GM23248 (cell line): Measurements from ENCODE around the gene SPPL2C. TPM values are rescaled to one million over a fixed set of nuclear protein-coding genes. Genes with fewer than 3 reads are reported as not detected.

ENCODE experiments used
- DNase-seq: peaks from one replicate; pipeline ENCODE4 v3.0.0-alpha.2; 2015
- H2AFZ ChIP-seq: fragments of 200-600 bp; sonication (generic); 2 replicates; pipeline ENCODE4 v1.6.1; 2016; ENCODE audit warnings: antibody characterized with exemption
- H3F3A ChIP-seq: fragments of 200-600 bp; sonication (generic); 2 replicates; pipeline ENCODE4 v1.6.1; 2016; ENCODE audit warnings: mild to moderate bottlenecking, antibody characterized with exemption, mixed run types; ENCODE audit not compliant: insufficient read depth
- H3K27ac ChIP-seq: fragments of 200-600 bp; sonication (generic); 2 replicates; pipeline ENCODE4 v1.5.1; 2016; ENCODE audit warnings: mild to moderate bottlenecking
- H3K27me3 ChIP-seq: fragments of 200-600 bp; sonication (generic); replicated peaks from 2 replicates; pipeline ENCODE4 v1.6.1; 2016; ENCODE audit warnings: mild to moderate bottlenecking; ENCODE audit not compliant: insufficient read depth
- H3K36me3 ChIP-seq: fragments of 200-600 bp; sonication (generic); 2 replicates; pipeline ENCODE4 v1.6.1; 2016; ENCODE audit warnings: low read depth, mild to moderate bottlenecking
- H3K4me1 ChIP-seq: fragments of 200-600 bp; sonication (generic); 2 replicates; pipeline ENCODE4 v1.6.1; 2016; ENCODE audit warnings: mild to moderate bottlenecking; ENCODE audit not compliant: insufficient read depth
- H3K4me2 ChIP-seq: fragments of 200-600 bp; sonication (generic); one replicate; pipeline ENCODE4 v1.6.1; 2016; ENCODE audit warnings: mild to moderate bottlenecking; ENCODE audit not compliant: unreplicated experiment
- H3K4me3 ChIP-seq: fragments of 200-600 bp; sonication (generic); 2 replicates; pipeline ENCODE4 v1.5.1; 2016; ENCODE audit warnings: mild to moderate bottlenecking
- H3K79me2 ChIP-seq: fragments of 200-600 bp; sonication (generic); 2 replicates; pipeline ENCODE4 v1.6.1; 2016; ENCODE audit warnings: mild to moderate bottlenecking; ENCODE audit not compliant: insufficient read depth
- H3K9ac ChIP-seq: fragments of 200-600 bp; sonication (generic); 2 replicates; pipeline ENCODE4 v1.6.1; 2016; ENCODE audit warnings: mild to moderate bottlenecking
- H3K9me2 ChIP-seq: fragments of 200-600 bp; sonication (generic); 2 replicates; pipeline ENCODE4 v1.6.1; 2016; ENCODE audit warnings: mixed run types, mild to moderate bottlenecking, moderate library complexity; ENCODE audit not compliant: insufficient read depth
- H3K9me3 ChIP-seq: fragments of 200-600 bp; sonication (generic); one replicate; pipeline ENCODE4 v1.6.1; 2017; ENCODE audit warnings: low read depth
- H4K20me1 ChIP-seq: fragments of 200-600 bp; sonication (generic); 2 replicates; pipeline ENCODE4 v1.6.0; 2016; ENCODE audit not compliant: insufficient read depth
- EZH2 ChIP-seq: fragments of 200-600 bp; sonication (generic); IDR thresholded peaks from 2 replicates; pipeline ENCODE4 v1.6.1; 2018; ENCODE audit warnings: antibody characterized with exemption, mild to moderate bottlenecking; ENCODE audit not compliant: insufficient read depth, poor library complexity, severe bottlenecking
- EZH2phosphoT487 ChIP-seq: fragments of 200-600 bp; sonication (generic); IDR thresholded peaks from 2 replicates; pipeline ENCODE4 v1.6.1; 2018; ENCODE audit warnings: antibody characterized with exemption, moderate library complexity, mild to moderate bottlenecking, low read depth; ENCODE audit not compliant: insufficient read depth
- WGBS, 2 experiments: methylation state at CpG; one replicate each; pipeline ENCODE4 v1.1.6; 2015 to 2017; ENCODE audit warnings: low lambda C conversion rate in 2 of 2, low coverage in 1 of 2; ENCODE audit errors: missing lambda C conversion rate in 2 of 2; 5-methylcytosine and 5-hydroxymethylcytosine counted together
- in situ Hi-C: fragments of 300-500 bp; cut with MboI; formaldehyde crosslinking; loops from 2 replicates; pipeline ENCODE4 v1.15.0; 2020
- polyA plus RNA-seq: library from polyadenylated mRNA; unstranded; fragments of >200 nt; fragmentation: Nextera tagmentation; extraction: Ambion mirVana; gene quantifications from 2 replicates; pipeline ENCODE4 v1.2.1, GENCODE V29; 2016
- total RNA-seq: library from RNA; depleted of rRNA; stranded (reverse); fragments of >200 nt; shearing (Covaris generic); gene quantifications from 2 replicates; pipeline ENCODE4 v1.2.3, GENCODE V29; 2014

The SPPL2C gene
- total and polyA plus RNA-seq, 2 experiments from 2014 or later, result not detected

DNA sequence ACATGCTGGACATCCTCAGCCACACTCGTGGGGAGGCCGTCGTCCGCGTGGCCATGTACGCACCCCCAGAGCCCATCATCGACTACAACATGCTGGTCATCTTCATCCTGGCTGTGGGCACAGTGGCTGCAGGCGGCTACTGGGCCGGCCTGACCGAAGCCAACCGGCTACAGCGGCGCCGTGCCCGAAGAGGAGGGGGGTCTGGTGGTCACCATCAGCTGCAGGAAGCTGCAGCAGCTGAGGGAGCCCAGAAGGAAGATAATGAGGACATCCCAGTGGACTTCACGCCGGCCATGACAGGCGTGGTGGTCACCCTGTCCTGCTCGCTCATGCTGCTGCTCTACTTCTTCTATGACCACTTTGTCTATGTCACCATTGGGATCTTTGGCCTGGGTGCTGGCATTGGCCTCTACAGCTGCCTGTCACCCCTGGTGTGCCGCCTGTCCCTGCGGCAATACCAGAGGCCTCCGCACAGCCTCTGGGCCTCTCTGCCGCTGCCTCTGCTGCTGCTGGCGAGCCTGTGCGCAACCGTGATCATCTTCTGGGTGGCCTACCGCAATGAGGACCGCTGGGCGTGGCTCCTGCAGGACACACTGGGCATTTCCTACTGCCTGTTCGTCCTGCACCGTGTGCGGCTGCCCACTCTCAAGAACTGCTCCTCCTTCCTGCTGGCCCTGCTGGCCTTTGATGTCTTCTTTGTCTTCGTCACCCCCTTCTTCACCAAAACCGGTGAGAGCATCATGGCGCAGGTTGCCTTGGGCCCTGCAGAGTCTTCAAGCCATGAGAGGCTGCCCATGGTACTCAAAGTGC, 900 bp downstream of the SPPL2C start:
- Histone ChIP-seq H3K9me3 (no peaks in the 10 kb centered on the region), H3F3A (no peaks in the 10 kb centered on the region), H3K36me3 (no peaks in the 10 kb centered on the region), H3K9ac (no peak overlapping the region), H4K20me1 (no peaks in the 10 kb centered on the region), H3K4me1 (no peaks in the 10 kb centered on the region), H2AFZ (no peak overlapping the region), H3K79me2 (no peaks in the 10 kb centered on the region), H3K27ac (no peak overlapping the region), H3K27me3 (0 out of 2 replicates have a peak, but pooled peaks cover 19% of the 10 kb centered on the region), H3K4me3 (no peak overlapping the region), H3K4me2 (no peak overlapping the region), H3K9me2 (no peaks in the 10 kb centered on the region)
- no peak for DNase-seq
- in situ Hi-C loops, result loop anchor here (25.0 kb wide), 1 partner anchor 417 kb away; no protein-coding TSS in a partner anchor
- TF ChIP-seq EZH2phosphoT487 (no peak), EZH2 (no peak)
- 78 to 83% methylated on average over 35 of the region's 35 CpGs for WGBS, 2 experiments

DNA sequence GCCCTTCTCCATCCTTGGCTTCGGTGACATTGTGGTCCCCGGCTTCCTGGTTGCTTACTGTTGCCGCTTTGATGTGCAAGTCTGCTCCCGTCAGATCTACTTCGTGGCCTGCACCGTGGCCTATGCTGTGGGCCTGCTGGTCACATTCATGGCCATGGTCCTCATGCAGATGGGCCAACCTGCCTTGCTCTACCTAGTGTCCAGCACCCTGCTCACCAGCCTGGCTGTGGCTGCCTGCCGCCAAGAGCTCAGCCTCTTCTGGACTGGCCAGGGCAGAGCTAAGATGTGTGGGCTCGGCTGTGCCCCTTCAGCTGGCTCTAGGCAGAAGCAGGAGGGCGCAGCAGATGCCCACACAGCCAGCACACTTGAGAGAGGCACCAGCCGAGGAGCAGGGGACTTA, 1.5 kb downstream of the SPPL2C start:
- no peaks in the 10 kb centered on the region for H3K9me2 ChIP-seq
- H3K36me3 ChIP-seq, result no peaks in the 10 kb centered on the region
- 53 to 60% methylated on average over 9 to 10 of the region's 10 CpGs for WGBS, 2 experiments
- in situ Hi-C loops, result loop anchor here (25.0 kb wide), 1 partner anchor 416 kb away; no protein-coding TSS in a partner anchor
- H3K27me3 ChIP-seq, result 0 out of 2 replicates have a peak, but pooled peaks cover 15% of the 10 kb centered on the region
- no peak overlapping the region for H3K4me3 ChIP-seq
- no peaks in the 10 kb centered on the region for H3F3A ChIP-seq
- no peak overlapping the region for H2AFZ ChIP-seq
- H3K9me3 ChIP-seq, result no peaks in the 10 kb centered on the region
- H4K20me1 ChIP-seq, result no peaks in the 10 kb centered on the region
- H3K79me2 ChIP-seq, result no peaks in the 10 kb centered on the region
- no peak overlapping the region for H3K4me2 ChIP-seq
- no peaks in the 10 kb centered on the region for H3K4me1 ChIP-seq
- TF ChIP-seq EZH2phosphoT487 (no peak), EZH2 (no peak)
- H3K9ac ChIP-seq, result no peak overlapping the region
- no peak overlapping the region for H3K27ac ChIP-seq
- no peak for DNase-seq

DNA sequence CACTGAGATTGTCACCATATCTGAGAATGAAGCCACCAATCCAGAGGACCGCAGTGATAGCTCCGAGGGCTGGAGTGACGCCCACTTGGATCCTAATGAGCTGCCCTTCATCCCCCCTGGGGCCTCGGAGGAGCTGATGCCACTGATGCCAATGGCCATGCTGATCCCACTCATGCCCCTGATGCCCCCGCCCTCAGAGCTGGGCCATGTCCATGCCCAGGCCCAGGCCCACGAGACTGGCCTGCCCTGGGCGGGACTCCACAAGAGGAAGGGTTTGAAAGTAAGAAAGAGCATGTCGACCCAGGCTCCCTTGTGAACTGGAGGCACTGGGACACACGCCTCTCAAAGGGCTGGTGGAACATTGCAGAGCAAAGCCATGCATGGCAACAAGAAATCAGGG, 2.0 kb downstream of the SPPL2C start:
- H3K4me2 ChIP-seq, result no peak overlapping the region
- in situ Hi-C loops, result loop anchor here (25.0 kb wide), 1 partner anchor 416 kb away; no protein-coding TSS in a partner anchor

DNA sequence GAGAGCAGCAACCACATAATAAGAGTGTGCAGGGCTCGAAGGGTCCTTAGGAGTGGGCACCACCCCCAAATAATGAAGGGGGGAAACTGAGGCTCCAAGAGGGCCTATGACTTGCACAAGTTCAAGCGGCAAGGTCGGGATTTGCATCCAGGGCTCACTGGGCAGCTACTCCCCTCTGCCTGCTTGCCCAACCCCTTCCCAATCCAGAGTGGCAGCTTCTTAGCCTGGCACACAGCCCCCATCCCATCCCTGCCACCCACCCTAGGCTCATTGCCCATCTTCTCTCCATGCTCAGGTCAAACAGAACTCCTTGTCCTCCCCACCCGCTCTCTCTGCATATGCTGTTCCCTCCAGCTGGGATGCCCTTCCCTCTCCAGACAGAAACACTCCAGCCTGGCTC, 2.4 kb downstream of the SPPL2C start:
- in situ Hi-C loops, result loop anchor here (25.0 kb wide), 1 partner anchor 415 kb away; no protein-coding TSS in a partner anchor
- 0 out of 2 replicates have a peak, but pooled peaks cover 8% of the 10 kb centered on the region for H3K27me3 ChIP-seq
- WGBS, 2 experiments, result 56 to 68% methylated on average over 4 of the region's 4 CpGs

More for the DNA sequence above, 2.0 kb downstream of the SPPL2C start:
- no peak overlapping the region for H3K9ac ChIP-seq
- TF ChIP-seq EZH2phosphoT487, result no peak
- no peak for TF ChIP-seq EZH2
- no peak overlapping the region for H3K27ac ChIP-seq
- no peak for DNase-seq
- H3K79me2 ChIP-seq, result no peaks in the 10 kb centered on the region
- H2AFZ ChIP-seq, result no peak overlapping the region
- no peaks in the 10 kb centered on the region for H3F3A ChIP-seq
- 0 out of 2 replicates have a peak, but pooled peaks cover 11% of the 10 kb centered on the region for H3K27me3 ChIP-seq
- H3K36me3 ChIP-seq, result no peaks in the 10 kb centered on the region
- no peaks in the 10 kb centered on the region for H3K9me2 ChIP-seq
- no peaks in the 10 kb centered on the region for H3K4me1 ChIP-seq
- H4K20me1 ChIP-seq, result no peaks in the 10 kb centered on the region
- no peaks in the 10 kb centered on the region for H3K9me3 ChIP-seq
- H3K4me3 ChIP-seq, result no peak overlapping the region
- WGBS, 2 experiments, result 48 to 56% methylated on average over 8 of the region's 9 CpGs

More for the DNA sequence above, 2.4 kb downstream of the SPPL2C start:
- H3F3A ChIP-seq, result no peaks in the 10 kb centered on the region
- no peak for DNase-seq
- no peaks in the 10 kb centered on the region for H3K9me2 ChIP-seq
- no peak overlapping the region for H3K9ac ChIP-seq
- H2AFZ ChIP-seq, result no peak overlapping the region
- no peaks in the 10 kb centered on the region for H3K79me2 ChIP-seq
- H3K36me3 ChIP-seq, result no peaks in the 10 kb centered on the region
- no peaks in the 10 kb centered on the region for H4K20me1 ChIP-seq
- no peak overlapping the region for H3K27ac ChIP-seq
- H3K4me2 ChIP-seq, result no peak overlapping the region
- no peaks in the 10 kb centered on the region for H3K9me3 ChIP-seq
- H3K4me1 ChIP-seq, result no peaks in the 10 kb centered on the region
- H3K4me3 ChIP-seq, result no peak overlapping the region
- TF ChIP-seq EZH2phosphoT487, result no peak
- TF ChIP-seq EZH2, result no peak
